Karpas-422 (cell line): ENCODE results near the gene CHCHD6. TPM values are rescaled to one million over a fixed set of nuclear protein-coding genes. Genes with fewer than 3 reads are reported as not detected.

Source experiments
- DNase-seq: peaks from one replicate; pipeline ENCODE4 v3.0.0-alpha.2; 2015
- H2AFZ ChIP-seq: fragments of 200-600 bp; sonication (generic); 2 replicates; pipeline ENCODE4 v1.6.1; 2014; ENCODE audit warnings: antibody characterized with exemption, low read length, mixed read lengths
- H3K27ac ChIP-seq: fragments of 200-600 bp; sonication (generic); 2 replicates; pipeline ENCODE4 v1.5.1; 2014; ENCODE audit warnings: mild to moderate bottlenecking, low read length, moderate library complexity
- H3K27me3 ChIP-seq: fragments of 200-600 bp; sonication (generic); 2 replicates; pipeline ENCODE4 v1.6.1; 2014; ENCODE audit warnings: low read length, mixed read lengths
- H3K36me3 ChIP-seq: fragments of 200-600 bp; sonication (generic); 2 replicates; pipeline ENCODE4 v1.6.1; 2014; ENCODE audit warnings: low read length, mixed read lengths; ENCODE audit not compliant: insufficient read depth
- H3K4me1 ChIP-seq: fragments of 200-600 bp; sonication (generic); 2 replicates; pipeline ENCODE4 v1.6.1; 2014; ENCODE audit warnings: mild to moderate bottlenecking, low read length, mixed read lengths
- H3K4me2 ChIP-seq: fragments of 200-600 bp; sonication (generic); 2 replicates; pipeline ENCODE4 v1.6.1; 2014; ENCODE audit warnings: low read length, low read depth, mild to moderate bottlenecking; ENCODE audit not compliant: poor library complexity, severe bottlenecking
- H3K4me3 ChIP-seq: fragments of 200-600 bp; sonication (generic); 2 replicates; pipeline ENCODE4 v1.5.1; 2014; ENCODE audit warnings: mild to moderate bottlenecking, antibody characterized with exemption, low read length, mixed read lengths
- H3K79me2 ChIP-seq: fragments of 200-600 bp; sonication (generic); 2 replicates; pipeline ENCODE4 v1.6.1; 2014; ENCODE audit warnings: mild to moderate bottlenecking, low read length, mixed read lengths
- H3K9ac ChIP-seq: fragments of 200-600 bp; sonication (generic); 2 replicates; pipeline ENCODE4 v1.6.0; 2014; ENCODE audit warnings: low read length
- H3K9me2 ChIP-seq: fragments of 200-600 bp; sonication (generic), shearing (Covaris generic); replicated peaks from 2 replicates; pipeline ENCODE4 v1.6.0; 2014; ENCODE audit warnings: mild to moderate bottlenecking, low read length, moderate library complexity; ENCODE audit not compliant: insufficient read depth
- H3K9me3 ChIP-seq: fragments of 300-700, 200-600 bp; sonication (generic); 2 replicates; pipeline ENCODE4 v1.6.1; 2014; ENCODE audit warnings: low read length, mixed read lengths
- H4K20me1 ChIP-seq: fragments of 200-600 bp; sonication (generic); 2 replicates; pipeline ENCODE4 v1.6.1; 2014; ENCODE audit warnings: mild to moderate bottlenecking, antibody characterized with exemption, low read length, low read depth; ENCODE audit not compliant: insufficient read depth
- total RNA-seq: library from RNA; depleted of rRNA; stranded (reverse); fragments of >200 nt; shearing (Covaris generic); gene quantifications from 2 replicates; pipeline ENCODE4 v1.2.3, GENCODE V29; 2014; ENCODE audit warnings: low replicate concordance

Gene CHCHD6
- total RNA-seq, 1 experiment from 2014 or later = 12.8 TPM

- H3K36me3 ChIP-seq = no peaks in the 10 kb centered on the region
- H3K4me2 ChIP-seq = no peak overlapping the region
- H3K4me1 ChIP-seq = no peaks in the 10 kb centered on the region
- H4K20me1 ChIP-seq = 0 out of 2 replicates have a peak, but pooled peaks cover 4% of the 10 kb centered on the region
- no peak overlapping the region for H3K27ac ChIP-seq
- no peak overlapping the region for H2AFZ ChIP-seq
- no peaks in the 10 kb centered on the region for H3K9me2 ChIP-seq
- H3K79me2 ChIP-seq = no peaks in the 10 kb centered on the region
- no peak for DNase-seq
- H3K9me3 ChIP-seq = no peaks in the 10 kb centered on the region
- no peaks in the 10 kb centered on the region for H3K27me3 ChIP-seq
- H3K4me3 ChIP-seq = no peak overlapping the region
- no peak overlapping the region for H3K9ac ChIP-seq
Observed at GRCh38 chr3:126858401-126858800, 154.4 kb downstream of the CHCHD6 start.

DNA sequence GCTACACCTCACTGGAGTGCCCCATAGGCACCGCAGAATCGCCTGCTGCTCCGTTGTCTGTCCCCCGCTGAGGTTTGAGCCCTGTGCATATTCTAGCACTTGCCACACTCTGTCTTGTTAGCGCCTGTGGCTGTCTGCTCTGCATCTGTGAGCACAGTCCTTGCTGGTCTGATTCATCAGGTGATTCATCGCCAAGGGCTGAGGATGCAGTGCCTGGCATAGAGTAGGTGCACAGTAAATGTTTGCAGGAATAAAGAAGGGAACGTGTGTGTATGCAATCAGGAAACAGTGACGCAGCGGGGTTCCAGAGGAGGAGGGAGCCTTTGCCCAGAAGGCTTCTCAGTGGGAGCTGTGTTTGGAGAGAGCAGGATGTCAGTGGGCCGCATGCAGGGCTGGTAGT lies 154.8 kb downstream of the CHCHD6 start:
- H4K20me1 ChIP-seq = 0 out of 2 replicates have a peak, but pooled peaks cover 4% of the 10 kb centered on the region
- H3K9me3 ChIP-seq = no peaks in the 10 kb centered on the region
- no peak overlapping the region for H3K27ac ChIP-seq
- no peaks in the 10 kb centered on the region for H3K9me2 ChIP-seq
- H3K4me3 ChIP-seq = no peak overlapping the region
- H3K36me3 ChIP-seq = no peaks in the 10 kb centered on the region
- no peaks in the 10 kb centered on the region for H3K27me3 ChIP-seq
- H3K4me1 ChIP-seq = no peaks in the 10 kb centered on the region
- DNase-seq = no peak
- H3K9ac ChIP-seq = no peak overlapping the region
- no peaks in the 10 kb centered on the region for H3K79me2 ChIP-seq
- no peak overlapping the region for H2AFZ ChIP-seq
- no peak overlapping the region for H3K4me2 ChIP-seq

DNA sequence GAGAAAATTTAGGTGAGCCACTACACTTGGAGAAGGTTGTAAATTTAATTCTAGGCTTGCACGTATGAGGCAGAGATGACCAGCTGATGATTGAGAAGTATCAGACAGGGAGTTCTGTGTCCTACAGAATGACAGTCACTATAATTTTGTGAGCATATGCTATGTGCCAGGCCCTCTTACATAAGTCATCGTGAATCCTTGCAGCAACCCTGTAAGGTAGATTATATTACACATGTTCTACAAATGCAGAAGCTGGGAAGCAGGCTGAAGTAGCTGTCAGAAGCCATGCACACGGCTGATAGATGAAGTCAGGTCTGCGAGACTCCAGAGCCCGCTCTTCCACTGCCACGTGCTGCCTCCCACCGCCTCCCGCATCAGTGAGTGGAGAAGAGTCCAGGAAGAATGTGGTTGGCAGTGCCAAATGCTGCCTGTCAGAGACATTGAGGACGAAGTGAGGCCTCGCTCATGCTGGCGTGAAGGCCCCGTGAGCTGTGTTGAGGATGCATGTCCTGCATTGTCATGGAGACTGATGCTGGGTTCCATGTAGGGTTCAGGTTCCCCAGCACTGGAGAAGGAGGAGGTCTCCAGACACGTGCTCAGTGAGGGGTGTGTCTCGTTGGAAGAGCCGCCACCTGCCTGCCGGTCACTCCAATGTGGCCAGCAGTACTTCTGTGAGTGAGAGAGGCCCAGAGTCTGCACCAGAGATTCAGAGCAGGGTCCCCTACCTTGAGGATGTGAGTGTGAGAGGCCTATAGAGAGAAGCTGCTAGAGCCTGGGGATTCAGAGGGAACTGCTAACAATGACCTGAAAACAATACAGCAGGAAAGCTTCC lies 155.6 kb downstream of the CHCHD6 start:
- Histone ChIP-seq H3K4me1 (no peaks in the 10 kb centered on the region), H4K20me1 (0 out of 2 replicates have a peak, but pooled peaks cover 4% of the 10 kb centered on the region)
- no peak for DNase-seq

DNA sequence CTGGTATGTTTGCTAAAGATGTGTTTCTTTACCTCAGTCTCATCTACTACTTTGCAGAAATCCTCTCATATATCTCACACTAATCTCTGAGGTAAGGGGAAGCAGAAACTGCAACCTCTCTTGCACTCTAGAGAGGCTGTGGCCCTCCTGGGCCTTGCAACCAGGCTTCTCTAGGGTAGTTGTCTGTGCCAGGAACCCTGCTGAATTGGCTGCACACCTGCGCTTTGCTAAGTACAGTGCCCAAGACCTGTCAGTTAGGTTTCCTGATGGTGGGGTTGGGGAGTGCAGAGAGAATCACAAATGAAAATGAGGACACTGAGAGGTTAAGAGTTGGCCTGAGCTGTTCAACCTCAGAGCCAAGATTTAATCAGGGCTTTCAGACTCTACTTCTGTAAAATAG lies 161.7 kb downstream of the CHCHD6 start:
- Histone ChIP-seq H3K27me3 (no peaks in the 10 kb centered on the region), H3K4me3 (no peak overlapping the region), H3K9ac (no peak overlapping the region)

More for the DNA sequence above, 155.6 kb downstream of the CHCHD6 start:
- no peaks in the 10 kb centered on the region for H3K27me3 ChIP-seq
- H3K36me3 ChIP-seq = no peaks in the 10 kb centered on the region
- no peak overlapping the region for H3K9ac ChIP-seq
- H3K9me3 ChIP-seq = no peaks in the 10 kb centered on the region
- H3K9me2 ChIP-seq = no peaks in the 10 kb centered on the region
- no peaks in the 10 kb centered on the region for H3K79me2 ChIP-seq
- H2AFZ ChIP-seq = no peak overlapping the region
- H3K27ac ChIP-seq = no peak overlapping the region
- H3K4me2 ChIP-seq = no peak overlapping the region
- no peak overlapping the region for H3K4me3 ChIP-seq

DNA sequence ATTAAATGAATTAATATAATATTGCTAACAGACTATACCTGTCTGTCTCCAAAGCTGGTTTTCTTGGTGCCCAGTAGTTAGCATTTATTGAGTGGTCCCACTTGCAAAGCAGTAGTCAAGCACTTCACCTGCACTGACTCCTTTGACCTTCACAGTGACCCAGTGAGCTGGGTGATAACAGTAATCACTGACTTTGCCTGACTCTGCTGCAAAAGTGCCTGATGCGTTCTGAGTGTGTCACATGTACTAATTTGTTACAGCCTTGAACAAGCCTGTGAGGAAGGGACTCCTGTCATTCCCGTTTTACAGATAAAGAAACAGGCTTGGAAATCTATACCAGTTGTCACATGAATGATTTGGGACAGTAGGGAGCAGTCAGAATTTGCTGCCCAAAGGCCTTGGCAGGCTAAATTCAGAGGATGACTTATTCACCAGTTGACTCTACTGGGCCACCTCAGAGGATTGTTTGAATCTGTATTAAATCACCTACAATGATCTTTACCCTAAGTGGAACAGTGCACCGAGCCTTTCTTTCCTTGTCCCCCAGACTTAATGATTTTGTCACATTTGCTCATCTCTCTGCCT lies 162.2 kb downstream of the CHCHD6 start:
- H3K4me2 ChIP-seq = no peak overlapping the region
- H3K36me3 ChIP-seq = no peaks in the 10 kb centered on the region
- DNase-seq = no peak
- no peak overlapping the region for H3K4me3 ChIP-seq
- no peak overlapping the region for H2AFZ ChIP-seq
- H3K9me2 ChIP-seq = no peaks in the 10 kb centered on the region
- H3K27ac ChIP-seq = no peak overlapping the region
- H3K79me2 ChIP-seq = no peaks in the 10 kb centered on the region
- H3K27me3 ChIP-seq = no peaks in the 10 kb centered on the region
- no peaks in the 10 kb centered on the region for H3K4me1 ChIP-seq
- no peaks in the 10 kb centered on the region for H3K9me3 ChIP-seq
- H3K9ac ChIP-seq = no peak overlapping the region
- H4K20me1 ChIP-seq = no peaks in the 10 kb centered on the region

More for the DNA sequence above, 161.7 kb downstream of the CHCHD6 start:
- Histone ChIP-seq H3K36me3 (no peaks in the 10 kb centered on the region), H2AFZ (no peak overlapping the region), H3K27ac (no peak overlapping the region), H3K9me2 (no peaks in the 10 kb centered on the region), H3K79me2 (no peaks in the 10 kb centered on the region), H3K9me3 (no peaks in the 10 kb centered on the region), H3K4me1 (no peaks in the 10 kb centered on the region), H3K4me2 (no peak overlapping the region), H4K20me1 (no peaks in the 10 kb centered on the region)
- no peak for DNase-seq

GRCh38 chr3:126867190-126867862 lies 163.3 kb downstream of the CHCHD6 start:
- Histone ChIP-seq H3K4me1 (no peaks in the 10 kb centered on the region), H3K9me3 (no peaks in the 10 kb centered on the region), H4K20me1 (no peaks in the 10 kb centered on the region), H3K27me3 (no peaks in the 10 kb centered on the region), H3K4me3 (no peak overlapping the region), H3K79me2 (no peaks in the 10 kb centered on the region), H3K9me2 (no peaks in the 10 kb centered on the region), H3K4me2 (no peak overlapping the region), H3K9ac (no peak overlapping the region), H2AFZ (no peak overlapping the region), H3K36me3 (no peaks in the 10 kb centered on the region), H3K27ac (no peak overlapping the region)
- DNase-seq = no peak

- Histone ChIP-seq H2AFZ (no peak overlapping the region), H3K9me3 (no peaks in the 10 kb centered on the region), H3K4me2 (no peak overlapping the region), H3K4me3 (no peak overlapping the region), H3K4me1 (no peaks in the 10 kb centered on the region), H3K9ac (no peak overlapping the region), H3K79me2 (no peaks in the 10 kb centered on the region), H3K9me2 (no peaks in the 10 kb centered on the region), H3K27me3 (no peaks in the 10 kb centered on the region), H4K20me1 (no peaks in the 10 kb centered on the region; the same call in 1 of the 2 replicates), H3K36me3 (no peaks in the 10 kb centered on the region), H3K27ac (no peak overlapping the region)
- no peak for DNase-seq
Observed at GRCh38 chr3:126867863-126868200, 163.8 kb downstream of the CHCHD6 start.

DNA sequence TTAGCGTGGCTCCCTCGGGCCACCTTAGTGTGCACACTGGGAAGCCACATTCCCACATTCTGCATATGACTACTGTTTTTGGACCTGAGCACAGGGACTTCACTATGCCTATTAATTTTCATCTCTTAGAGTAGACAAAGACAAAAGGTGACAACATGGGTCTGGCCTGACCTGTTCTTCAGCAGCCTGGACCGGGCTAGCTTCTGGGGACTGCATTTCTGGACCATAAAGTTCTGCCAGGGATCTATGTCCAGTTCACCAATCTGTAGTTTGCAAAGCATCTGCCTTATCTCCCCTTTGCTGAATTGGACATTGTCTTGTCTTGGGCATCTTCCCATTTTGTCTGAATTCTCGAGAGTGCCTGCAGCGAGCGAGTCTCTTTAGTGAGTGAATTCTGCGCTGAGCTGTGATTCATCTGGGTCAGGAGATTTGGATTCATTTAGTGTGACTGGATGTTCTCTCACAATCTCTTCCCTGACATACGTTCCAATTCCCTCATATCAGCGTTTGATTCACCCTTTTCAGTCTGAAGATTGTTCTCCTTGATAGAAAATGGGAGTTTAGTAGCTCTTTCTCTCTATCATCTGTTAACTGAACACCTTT lies 166.7 kb downstream of the CHCHD6 start:
- Histone ChIP-seq H3K4me1 (no peaks in the 10 kb centered on the region), H3K4me3 (no peak overlapping the region), H3K9ac (no peak overlapping the region), H3K27me3 (no peaks in the 10 kb centered on the region), H3K4me2 (no peak overlapping the region), H3K9me2 (no peaks in the 10 kb centered on the region), H2AFZ (no peak overlapping the region), H3K9me3 (no peaks in the 10 kb centered on the region), H3K79me2 (no peaks in the 10 kb centered on the region), H3K36me3 (no peaks in the 10 kb centered on the region), H3K27ac (no peak overlapping the region), H4K20me1 (no peaks in the 10 kb centered on the region; the same call in 1 of the 2 replicates)
- DNase-seq = no peak
